ENCODE measurements around the gene ERN1. TPM values are rescaled to one million over a fixed set of nuclear protein-coding genes. Genes with fewer than 3 reads are reported as not detected.
A peak's percentile ranks its signal among the peaks of the same experiment; 100 is the strongest.

Gene ERN1
- total and polyA plus RNA-seq, 3 experiments from 2014 or later: 24.7 to 92.1 (median 25.5) TPM

GRCh38 chr17:64092113-64092512, 37.8 kb downstream of the ERN1 start:
- Histone ChIP-seq H3K4me3 (ENCODE audit: low read length) (no peak overlapping the region), H3K27me3 (ENCODE audit: insufficient read depth, low read length, poor library complexity, severe bottlenecking) (no peaks in the 10 kb centered on the region), H3K9me3 (ENCODE audit: low read length) (no peaks in the 10 kb centered on the region), H3K4me1 (ENCODE audit: insufficient read depth, low read length) (peaks cover 38% of the 10 kb centered on the region), H3K27ac (ENCODE audit: low read depth, low read length) (no peak overlapping the region), H3K36me3 (ENCODE audit: insufficient read depth, low read length) (peaks cover 5% of the 10 kb centered on the region)
- ChIA-PET CTCF (interaction anchor here (1.1 to 2.7 kb wide), 3 partner anchors 16 to 63 kb away, joined by 3 to 5 read pairs (median 5); no protein-coding TSS in a partner anchor), POLR2A (no interaction called here)
- H3K36me3 Mint-ChIP-seq: peaks cover 24 to 57% (median 24%) of the 10 kb centered on the region in 3 donors
- peak overlapping the region in 2 of 7 donors; percentile 68 to 71 for H3K4me3 Mint-ChIP-seq
- no peaks in the 10 kb centered on the region for H3K27me3 Mint-ChIP-seq
- H3K27ac Mint-ChIP-seq: peak overlapping the region in 7 of 8 donors; percentile 53 to 94 (median 81)
- no peaks in the 10 kb centered on the region for H3K9me3 Mint-ChIP-seq
- DNase-seq: no peak
- H3K4me1 Mint-ChIP-seq: peaks cover 74 to 86% (median 79%) of the 10 kb centered on the region in 3 donors

- Histone ChIP-seq H3K4me3 (ENCODE audit: low read length) (no peak overlapping the region), H3K4me1 (ENCODE audit: insufficient read depth, low read length) (peaks cover 42% of the 10 kb centered on the region), H3K36me3 (ENCODE audit: insufficient read depth, low read length) (no peaks in the 10 kb centered on the region), H3K9me3 (ENCODE audit: low read length) (no peaks in the 10 kb centered on the region), H3K27me3 (ENCODE audit: insufficient read depth, low read length, poor library complexity, severe bottlenecking) (no peaks in the 10 kb centered on the region), H3K27ac (ENCODE audit: low read depth, low read length) (no peak overlapping the region)
- POLR2A ChIA-PET: interaction anchor here (0.7 kb wide), 1 partner anchor 38 kb away, joined by 3 read pairs; no protein-coding TSS in a partner anchor
- Mint-ChIP-seq H3K27me3 (no peaks in the 10 kb centered on the region), H3K36me3 (peaks cover 21 to 53% (median 25%) of the 10 kb centered on the region in 3 donors), H3K27ac (peak overlapping the region in 7 of 8 donors; percentile 65 to 94 (median 92)), H3K4me1 (peaks cover 74 to 89% (median 80%) of the 10 kb centered on the region in 3 donors), H3K4me3 (peak overlapping the region in 6 of 7 donors; percentile 59 to 76 (median 70)), H3K9me3 (no peaks in the 10 kb centered on the region)
- CTCF ChIA-PET: interaction anchor here (1.1 kb wide), 1 partner anchor 42 kb away, joined by 5 read pairs; no protein-coding TSS in a partner anchor
- no peak for DNase-seq
Measured at GRCh38 chr17:64091571-64091970, 38.4 kb downstream of the ERN1 start.

- CTCF ChIA-PET: no interaction called here
- Histone ChIP-seq H3K4me3 (ENCODE audit: low read length) (no peak overlapping the region), H3K27me3 (ENCODE audit: insufficient read depth, low read length, poor library complexity, severe bottlenecking) (no peaks in the 10 kb centered on the region), H3K36me3 (ENCODE audit: insufficient read depth, low read length) (no peaks in the 10 kb centered on the region), H3K27ac (ENCODE audit: low read depth, low read length) (no peak overlapping the region), H3K4me1 (ENCODE audit: insufficient read depth, low read length) (peaks cover 44% of the 10 kb centered on the region), H3K9me3 (ENCODE audit: low read length) (no peaks in the 10 kb centered on the region)
- Mint-ChIP-seq H3K36me3 (peaks cover 19 to 49% (median 23%) of the 10 kb centered on the region in 3 donors), H3K27ac (peak overlapping the region; percentile 39 to 94 (median 92)), H3K9me3 (no peaks in the 10 kb centered on the region), H3K27me3 (no peaks in the 10 kb centered on the region), H3K4me1 (peaks cover 72 to 86% (median 77%) of the 10 kb centered on the region in 3 donors), H3K4me3 (peak overlapping the region; percentile 26 to 76 (median 70))
- POLR2A ChIA-PET: interaction anchor here (0.7 kb wide), 1 partner anchor 38 kb away, joined by 3 read pairs; no protein-coding TSS in a partner anchor
- no peak for DNase-seq
Measured at GRCh38 chr17:64091116-64091515, 38.8 kb downstream of the ERN1 start.

- H3K4me3 ChIP-seq (ENCODE audit: low read length): no peak overlapping the region
- H3K4me1 ChIP-seq (ENCODE audit: insufficient read depth, low read length): peaks cover 53% of the 10 kb centered on the region
- CTCF ChIA-PET: interaction anchor here (0.9 to 1.1 kb wide), 2 partner anchors 16 to 23 kb away, joined by 3 to 4 read pairs; no protein-coding TSS in a partner anchor
- POLR2A ChIA-PET: interaction anchor here (0.6 kb wide), 1 partner anchor 70 kb away, joined by 4 read pairs; the partner anchor contains the start of gene ICAM2
- H3K27me3 ChIP-seq (ENCODE audit: insufficient read depth, low read length, poor library complexity, severe bottlenecking): no peaks in the 10 kb centered on the region
- DNase-seq: no peak
- H3K27ac ChIP-seq (ENCODE audit: low read depth, low read length): no peak overlapping the region
- H3K4me1 Mint-ChIP-seq: peaks cover 65 to 77% (median 69%) of the 10 kb centered on the region in 3 donors
- peaks cover 11 to 41% (median 19%) of the 10 kb centered on the region in 3 donors for H3K36me3 Mint-ChIP-seq
- no peaks in the 10 kb centered on the region for H3K36me3 ChIP-seq (ENCODE audit: insufficient read depth, low read length)
- no peaks in the 10 kb centered on the region for H3K27me3 Mint-ChIP-seq
- peak overlapping the region in 7 of 8 donors; percentile 7 to 94 (median 63) for H3K27ac Mint-ChIP-seq
- peak overlapping the region in 2 of 7 donors; percentile 29 to 53 for H3K4me3 Mint-ChIP-seq
- H3K9me3 ChIP-seq (ENCODE audit: low read length): no peaks in the 10 kb centered on the region
- no peaks in the 10 kb centered on the region for H3K9me3 Mint-ChIP-seq
Measured at GRCh38 chr17:64090144-64090543, 39.8 kb downstream of the ERN1 start.

- H3K4me1 ChIP-seq (ENCODE audit: insufficient read depth, low read length): peaks cover 75% of the 10 kb centered on the region
- Mint-ChIP-seq H3K4me1 (peaks cover 48 to 53% (median 52%) of the 10 kb centered on the region in 3 donors), H3K4me3 (peak overlapping the region in 3 of 7 donors; percentile 36 to 71 (median 51)), H3K27me3 (no peaks in the 10 kb centered on the region), H3K27ac (peak overlapping the region; percentile 2 to 87 (median 68)), H3K36me3 (peaks cover 4 to 22% (median 11%) of the 10 kb centered on the region in 3 donors), H3K9me3 (no peaks in the 10 kb centered on the region)
- POLR2A ChIA-PET: interaction anchor here (1.1 to 1.4 kb wide), 2 partner anchors 37 to 58 kb away, joined by 3 to 4 read pairs; no protein-coding TSS in a partner anchor
- no peaks in the 10 kb centered on the region for H3K27me3 ChIP-seq (ENCODE audit: insufficient read depth, low read length, poor library complexity, severe bottlenecking)
- no peak overlapping the region for H3K4me3 ChIP-seq (ENCODE audit: low read length)
- DNase-seq: no peak
- no peak overlapping the region for H3K27ac ChIP-seq (ENCODE audit: low read depth, low read length)
- CTCF ChIA-PET: interaction anchor here (1.4 kb wide), 1 partner anchor 63 kb away, joined by 4 read pairs; no protein-coding TSS in a partner anchor
- H3K9me3 ChIP-seq (ENCODE audit: low read length): no peaks in the 10 kb centered on the region
- H3K36me3 ChIP-seq (ENCODE audit: insufficient read depth, low read length): no peaks in the 10 kb centered on the region
Measured at GRCh38 chr17:64087252-64088005, 42.5 kb downstream of the ERN1 start.

GRCh38 chr17:64085650-64086005, 44.3 kb downstream of the ERN1 start:
- ChIA-PET CTCF (no interaction called here), POLR2A (interaction anchor here (1.4 kb wide), 1 partner anchor 35 kb away, joined by 4 read pairs; no protein-coding TSS in a partner anchor)
- Histone ChIP-seq H3K9me3 (ENCODE audit: low read length) (no peaks in the 10 kb centered on the region), H3K27me3 (ENCODE audit: insufficient read depth, low read length, poor library complexity, severe bottlenecking) (no peaks in the 10 kb centered on the region), H3K27ac (ENCODE audit: low read depth, low read length) (no peak overlapping the region), H3K4me3 (ENCODE audit: low read length) (no peak overlapping the region), H3K36me3 (ENCODE audit: insufficient read depth, low read length) (no peaks in the 10 kb centered on the region), H3K4me1 (ENCODE audit: insufficient read depth, low read length) (peaks cover 79% of the 10 kb centered on the region)
- Mint-ChIP-seq H3K9me3 (no peaks in the 10 kb centered on the region), H3K27ac (no peak overlapping the region), H3K36me3 (peaks cover 0 to 12% (median 6%) of the 10 kb centered on the region in 3 donors), H3K4me3 (no peak overlapping the region), H3K27me3 (no peaks in the 10 kb centered on the region), H3K4me1 (peaks cover 33 to 39% (median 34%) of the 10 kb centered on the region in 3 donors)
- no peak for DNase-seq

- Histone ChIP-seq H3K4me1 (ENCODE audit: insufficient read depth, low read length) (peaks cover 80% of the 10 kb centered on the region), H3K4me3 (ENCODE audit: low read length) (no peak overlapping the region), H3K27ac (ENCODE audit: low read depth, low read length) (no peak overlapping the region), H3K9me3 (ENCODE audit: low read length) (no peaks in the 10 kb centered on the region), H3K27me3 (ENCODE audit: insufficient read depth, low read length, poor library complexity, severe bottlenecking) (no peaks in the 10 kb centered on the region), H3K36me3 (ENCODE audit: insufficient read depth, low read length) (no peaks in the 10 kb centered on the region)
- Mint-ChIP-seq H3K27ac (no peak overlapping the region), H3K4me3 (no peak overlapping the region), H3K36me3 (peaks cover 0 to 18% (median 10%) of the 10 kb centered on the region in 3 donors), H3K27me3 (no peaks in the 10 kb centered on the region), H3K4me1 (peaks cover 29 to 39% (median 33%) of the 10 kb centered on the region in 3 donors), H3K9me3 (no peaks in the 10 kb centered on the region)
- no peak for DNase-seq
- CTCF ChIA-PET: no interaction called here
- POLR2A ChIA-PET: no interaction called here
Measured at GRCh38 chr17:64084940-64085649, 44.8 kb downstream of the ERN1 start.
